ENCODE data around the gene ILF2.

GRCh38 chr1:153698020-153698922, 27.5 kb upstream of the ILF2 start:
- TF ChIP-seq, protein P1, sequence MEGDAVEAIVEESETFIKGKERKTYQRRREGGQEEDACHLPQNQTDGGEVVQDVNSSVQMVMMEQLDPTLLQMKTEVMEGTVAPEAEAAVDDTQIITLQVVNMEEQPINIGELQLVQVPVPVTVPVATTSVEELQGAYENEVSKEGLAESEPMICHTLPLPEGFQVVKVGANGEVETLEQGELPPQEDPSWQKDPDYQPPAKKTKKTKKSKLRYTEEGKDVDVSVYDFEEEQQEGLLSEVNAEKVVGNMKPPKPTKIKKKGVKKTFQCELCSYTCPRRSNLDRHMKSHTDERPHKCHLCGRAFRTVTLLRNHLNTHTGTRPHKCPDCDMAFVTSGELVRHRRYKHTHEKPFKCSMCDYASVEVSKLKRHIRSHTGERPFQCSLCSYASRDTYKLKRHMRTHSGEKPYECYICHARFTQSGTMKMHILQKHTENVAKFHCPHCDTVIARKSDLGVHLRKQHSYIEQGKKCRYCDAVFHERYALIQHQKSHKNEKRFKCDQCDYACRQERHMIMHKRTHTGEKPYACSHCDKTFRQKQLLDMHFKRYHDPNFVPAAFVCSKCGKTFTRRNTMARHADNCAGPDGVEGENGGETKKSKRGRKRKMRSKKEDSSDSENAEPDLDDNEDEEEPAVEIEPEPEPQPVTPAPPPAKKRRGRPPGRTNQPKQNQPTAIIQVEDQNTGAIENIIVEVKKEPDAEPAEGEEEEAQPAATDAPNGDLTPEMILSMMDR (IDR thresholded peaks at IDR 0.05), result no peak
- no peak for TF ChIP-seq ZFX (IDR thresholded peaks at IDR 0.05; ENCODE audit: borderline replicate concordance)
